ENCODE measurements around the gene SYPL2. TPM values are rescaled to one million over a fixed set of nuclear protein-coding genes. Genes with fewer than 3 reads are reported as not detected.

Gene SYPL2
- total RNA-seq, 4 donors from 2014 or later = 0.48 to 5.9 (median 2.3) TPM

DNA sequence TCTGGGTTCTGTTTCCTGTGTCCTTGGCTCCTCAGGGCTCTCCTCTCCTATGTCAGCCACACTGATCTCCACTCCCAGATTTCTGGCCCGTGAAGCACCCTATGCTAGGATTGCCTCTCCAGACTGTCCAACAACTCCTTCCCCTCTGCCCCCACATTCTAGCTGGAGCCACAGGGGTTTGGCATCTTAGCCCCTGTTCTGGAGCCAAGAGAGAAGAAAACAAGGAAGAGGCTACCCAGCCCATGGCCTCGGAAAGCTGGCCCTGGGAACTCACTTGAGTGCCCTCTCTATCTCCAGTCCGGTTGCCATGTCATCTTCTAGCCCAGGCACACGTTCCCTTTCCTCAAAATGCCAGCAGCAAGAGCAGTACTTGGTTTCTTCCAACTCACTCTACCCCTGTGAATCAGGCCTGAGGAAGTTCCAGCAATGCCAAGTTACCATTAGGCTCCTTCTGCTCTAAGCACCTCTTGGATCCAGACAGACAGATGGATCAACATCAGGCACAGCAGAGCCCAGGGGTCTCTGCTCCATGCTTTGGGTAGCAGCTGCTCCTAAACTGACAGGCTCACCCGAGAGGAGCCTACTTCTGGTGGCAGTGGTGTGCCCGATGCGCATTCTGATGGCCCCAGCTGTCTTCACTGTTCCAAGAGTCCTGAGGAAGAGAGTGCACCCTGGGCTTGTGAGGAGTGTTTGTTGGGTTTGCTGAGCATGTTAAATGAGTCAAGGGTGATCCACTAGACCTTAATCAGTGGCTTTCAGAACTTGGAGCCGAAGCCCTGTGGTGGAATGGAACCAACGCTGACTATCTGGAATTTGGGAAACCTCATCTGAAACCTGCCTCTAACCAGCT lies 61.7 kb downstream of the SYPL2 start:
- Histone ChIP-seq H3K27me3 (no peaks in the 10 kb centered on the region), H3K36me3 (no peaks in the 10 kb centered on the region), H3K4me1 (no peaks in the 10 kb centered on the region), H3K4me3 (no peak overlapping the region), H3K9me3 (no peaks in the 10 kb centered on the region), H3K27ac (no peak overlapping the region)
- DNase-seq = no peak
- TF ChIP-seq POLR2A (IDR thresholded peaks at IDR 0.05) = no peak
- TF ChIP-seq, protein P1, sequence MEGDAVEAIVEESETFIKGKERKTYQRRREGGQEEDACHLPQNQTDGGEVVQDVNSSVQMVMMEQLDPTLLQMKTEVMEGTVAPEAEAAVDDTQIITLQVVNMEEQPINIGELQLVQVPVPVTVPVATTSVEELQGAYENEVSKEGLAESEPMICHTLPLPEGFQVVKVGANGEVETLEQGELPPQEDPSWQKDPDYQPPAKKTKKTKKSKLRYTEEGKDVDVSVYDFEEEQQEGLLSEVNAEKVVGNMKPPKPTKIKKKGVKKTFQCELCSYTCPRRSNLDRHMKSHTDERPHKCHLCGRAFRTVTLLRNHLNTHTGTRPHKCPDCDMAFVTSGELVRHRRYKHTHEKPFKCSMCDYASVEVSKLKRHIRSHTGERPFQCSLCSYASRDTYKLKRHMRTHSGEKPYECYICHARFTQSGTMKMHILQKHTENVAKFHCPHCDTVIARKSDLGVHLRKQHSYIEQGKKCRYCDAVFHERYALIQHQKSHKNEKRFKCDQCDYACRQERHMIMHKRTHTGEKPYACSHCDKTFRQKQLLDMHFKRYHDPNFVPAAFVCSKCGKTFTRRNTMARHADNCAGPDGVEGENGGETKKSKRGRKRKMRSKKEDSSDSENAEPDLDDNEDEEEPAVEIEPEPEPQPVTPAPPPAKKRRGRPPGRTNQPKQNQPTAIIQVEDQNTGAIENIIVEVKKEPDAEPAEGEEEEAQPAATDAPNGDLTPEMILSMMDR (IDR thresholded peaks at IDR 0.05) = no peak
- intact Hi-C loops (cut with DNase I; ENCODE audit: low total_unique reads) = no loop called here

DNA sequence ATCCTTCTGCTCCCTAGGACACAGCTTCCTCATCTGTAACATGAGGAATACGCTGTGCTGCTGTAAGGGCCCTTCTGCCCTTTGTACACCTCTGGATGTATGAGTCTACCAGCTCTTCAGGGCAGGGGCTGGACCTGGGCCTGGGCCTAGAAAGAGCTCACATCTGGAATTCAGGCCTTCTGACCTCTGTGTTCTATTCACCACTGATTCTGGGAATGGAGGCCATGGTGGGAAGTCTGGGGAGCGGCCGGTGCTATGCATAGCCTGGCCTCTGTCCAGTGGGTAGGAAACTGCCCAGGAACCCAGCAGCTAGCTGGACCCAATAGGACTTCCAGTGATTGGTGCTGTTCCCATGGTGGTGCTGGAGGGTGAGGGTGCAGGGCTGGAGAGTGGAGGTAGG lies 62.4 kb downstream of the SYPL2 start:
- no peaks in the 10 kb centered on the region for H3K9me3 ChIP-seq
- H3K27me3 ChIP-seq = no peaks in the 10 kb centered on the region
- TF ChIP-seq, protein P1 (IDR thresholded peaks at IDR 0.05) = no peak
- TF ChIP-seq POLR2A (IDR thresholded peaks at IDR 0.05) = no peak
- intact Hi-C loops (cut with DNase I; ENCODE audit: low total_unique reads) = no loop called here
- H3K27ac ChIP-seq = no peak overlapping the region
- no peak overlapping the region for H3K4me3 ChIP-seq
- H3K4me1 ChIP-seq = no peaks in the 10 kb centered on the region
- no peak for DNase-seq
- no peaks in the 10 kb centered on the region for H3K36me3 ChIP-seq

DNA sequence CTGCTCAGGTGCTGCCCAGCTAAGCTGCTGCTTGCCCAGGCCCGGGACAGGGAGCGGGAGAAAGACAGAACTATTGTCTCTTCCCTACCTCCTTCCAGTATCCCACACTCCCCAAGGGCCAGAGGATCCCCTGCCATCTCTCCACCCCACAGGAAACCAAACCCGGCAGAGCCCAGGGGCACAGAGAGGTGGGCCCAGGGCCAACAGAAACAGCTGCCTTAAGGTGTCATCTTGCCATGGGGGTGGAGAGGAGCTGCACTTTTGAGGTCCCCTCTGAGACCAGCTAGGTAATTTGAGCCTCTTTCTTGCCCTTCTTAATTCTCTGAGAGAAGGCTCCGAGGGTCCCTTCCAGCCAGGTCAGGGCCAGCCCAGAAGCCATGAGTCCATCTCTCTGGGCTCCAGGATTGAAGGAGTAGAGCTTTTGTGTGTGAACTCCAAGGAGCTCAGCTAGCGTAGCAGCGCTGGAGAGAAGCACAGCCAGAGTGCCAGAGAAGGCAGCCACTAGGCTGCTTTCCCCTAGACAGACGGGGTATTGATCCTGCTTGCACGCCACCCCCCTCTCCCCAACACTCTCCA lies 63.6 kb downstream of the SYPL2 start:
- H3K4me3 ChIP-seq = no peak overlapping the region
- no peaks in the 10 kb centered on the region for H3K27me3 ChIP-seq
- DNase-seq = no peak
- H3K36me3 ChIP-seq = no peaks in the 10 kb centered on the region
- H3K9me3 ChIP-seq = no peaks in the 10 kb centered on the region
- H3K27ac ChIP-seq = no peak overlapping the region
- no peak for TF ChIP-seq POLR2A (IDR thresholded peaks at IDR 0.05)
- TF ChIP-seq, protein P1 (IDR thresholded peaks at IDR 0.05) = no peak
- no peaks in the 10 kb centered on the region for H3K4me1 ChIP-seq
- intact Hi-C loops (cut with DNase I; ENCODE audit: low total_unique reads) = no loop called here

DNA sequence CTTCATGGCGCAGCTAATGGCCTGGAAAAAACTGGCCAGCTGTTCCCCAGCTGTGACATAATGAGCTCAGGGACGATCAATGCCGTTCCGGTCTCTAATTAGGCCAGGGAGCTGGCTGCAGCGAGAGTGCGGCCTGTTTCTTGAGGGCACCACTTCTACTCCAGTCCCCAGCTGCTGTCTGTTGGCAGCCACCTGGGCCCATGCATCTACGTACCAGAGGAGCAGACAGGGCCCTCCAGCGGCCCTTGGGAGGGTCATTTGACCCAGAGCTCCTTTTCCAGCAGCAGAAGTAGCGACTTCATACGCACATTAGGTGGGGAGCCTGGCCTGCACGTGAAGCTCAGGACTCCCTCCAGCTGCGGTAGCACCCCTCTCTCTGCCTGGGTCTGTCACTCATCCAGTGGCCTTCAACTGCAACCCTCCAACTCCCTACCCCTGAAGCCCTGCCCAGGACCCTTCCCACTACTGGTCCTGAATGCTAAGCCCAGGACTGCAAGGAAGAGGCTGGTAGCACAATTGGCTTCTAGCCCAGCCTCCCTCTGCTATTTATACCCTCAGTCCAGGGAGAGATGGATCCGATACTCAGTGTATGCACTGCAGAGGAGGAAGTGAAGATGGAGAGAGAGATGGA lies 64.2 kb downstream of the SYPL2 start:
- DNase-seq = no peak
- H3K27me3 ChIP-seq = no peaks in the 10 kb centered on the region

More for the DNA sequence above, 64.2 kb downstream of the SYPL2 start:
- Histone ChIP-seq H3K9me3 (no peaks in the 10 kb centered on the region), H3K4me1 (no peaks in the 10 kb centered on the region), H3K36me3 (no peaks in the 10 kb centered on the region), H3K4me3 (no peak overlapping the region), H3K27ac (no peak overlapping the region)
- TF ChIP-seq, protein P1 (IDR thresholded peaks at IDR 0.05) = no peak
- intact Hi-C loops (cut with DNase I; ENCODE audit: low total_unique reads) = no loop called here

All from uterus (tissue), 4 donors.